Measurements from ENCODE around the gene SASH1.

- TF ChIP-seq POLR2A (IDR thresholded peaks at IDR 0.05) (no peak), CTCF (IDR thresholded peaks at IDR 0.05) (no peak), POLR2AphosphoS5 (IDR thresholded peaks at IDR 0.05; ENCODE audit: insufficient read depth in 1 of 2, low read depth in 1 of 2) (no peak)
Observed at GRCh38 chr6:148440016-148440415, 97.4 kb downstream of the SASH1 start.
